K562 (cell line): Measurements from ENCODE around the gene SNX25. TPM values are rescaled to one million over a fixed set of nuclear protein-coding genes. Genes with fewer than 3 reads are reported as not detected.

Source experiments
- CAMTA2 ChIP-seq: fragments of 250-450 bp; sonication (Bioruptor Pico); conservative IDR thresholded peaks from 2 replicates; pipeline ENCODE4 v1.5.1; 2022
- CHD1 ChIP-seq: fragments of 200-600 bp; sonication (generic); IDR thresholded peaks from one replicate; pipeline ENCODE4 v1.6.1; 2012; ENCODE audit warnings: mild to moderate bottlenecking, moderate library complexity, low read length, inconsistent platforms
- IFI16 ChIP-seq: fragments of 250-450 bp; sonication (Bioruptor Pico); IDR thresholded peaks from 2 replicates; pipeline ENCODE4 v2.1.2; 2022; ENCODE audit warnings: mild to moderate bottlenecking, inconsistent platforms
- SMAD4 ChIP-seq: fragments of 250-450 bp; sonication (Bioruptor Pico); conservative IDR thresholded peaks from 2 replicates; pipeline ENCODE4 v1.8.0; 2021; ENCODE audit warnings: inconsistent platforms, mild to moderate bottlenecking, moderate library complexity
- TRIM25 ChIP-seq: fragments of 450-650 bp; IDR thresholded peaks from 2 replicates; pipeline ENCODE4 v1.7.0; 2016; ENCODE audit warnings: borderline replicate concordance
- polyA plus RNA-seq, 8 experiments: library from polyadenylated mRNA; depleted of rRNA in 4 of 8; stranded (reverse) in 5 of 8; unstranded in 3 of 8; fragments of >200 nt; fragmentation: Nextera tagmentation in 2 of 8; fragmentation: Illumina TruSeq in 1 of 8; extraction: Ambion mirVana in 2 of 8; extraction: Trizol in 1 of 8; gene quantifications; 2 replicates each; pipeline versions ENCODE4 v1.2.1 to v1.2.3, GENCODE V29; 2011 to 2014; ENCODE audit warnings: inconsistent platforms in 1 of 8, missing spikeins in 1 of 8
- total RNA-seq, 7 experiments: library from RNA; depleted of rRNA in 6 of 7; stranded (reverse); fragments of >200 nt in 6 of 7; fragmentation: Illumina TruSeq in 2 of 7; extraction: Trizol in 2 of 7; gene quantifications; 2 replicates each; pipeline versions ENCODE4 v1.2.1 to v1.2.3, GENCODE V29; 2011 to 2021; ENCODE audit warnings: low replicate concordance in 1 of 7
- TF ChIP-seq, protein P1 (sequence below), 2 experiments: fragments of 450-650 bp; IDR thresholded peaks; 2 replicates each; pipeline ENCODE4 v1.6.1; 2016; ENCODE audit warnings: mild to moderate bottlenecking in 2 of 2, borderline replicate concordance in 1 of 2, low read depth in 1 of 2, moderate library complexity in 1 of 2

SNX25 gene
- total and polyA plus RNA-seq, 9 of the 15 experiments (the other 6 are each of a cell fraction or from before 2014, with no cell fraction given), result 2.5 to 23.4 (median 13.3) TPM

- TF ChIP-seq, protein P1, sequence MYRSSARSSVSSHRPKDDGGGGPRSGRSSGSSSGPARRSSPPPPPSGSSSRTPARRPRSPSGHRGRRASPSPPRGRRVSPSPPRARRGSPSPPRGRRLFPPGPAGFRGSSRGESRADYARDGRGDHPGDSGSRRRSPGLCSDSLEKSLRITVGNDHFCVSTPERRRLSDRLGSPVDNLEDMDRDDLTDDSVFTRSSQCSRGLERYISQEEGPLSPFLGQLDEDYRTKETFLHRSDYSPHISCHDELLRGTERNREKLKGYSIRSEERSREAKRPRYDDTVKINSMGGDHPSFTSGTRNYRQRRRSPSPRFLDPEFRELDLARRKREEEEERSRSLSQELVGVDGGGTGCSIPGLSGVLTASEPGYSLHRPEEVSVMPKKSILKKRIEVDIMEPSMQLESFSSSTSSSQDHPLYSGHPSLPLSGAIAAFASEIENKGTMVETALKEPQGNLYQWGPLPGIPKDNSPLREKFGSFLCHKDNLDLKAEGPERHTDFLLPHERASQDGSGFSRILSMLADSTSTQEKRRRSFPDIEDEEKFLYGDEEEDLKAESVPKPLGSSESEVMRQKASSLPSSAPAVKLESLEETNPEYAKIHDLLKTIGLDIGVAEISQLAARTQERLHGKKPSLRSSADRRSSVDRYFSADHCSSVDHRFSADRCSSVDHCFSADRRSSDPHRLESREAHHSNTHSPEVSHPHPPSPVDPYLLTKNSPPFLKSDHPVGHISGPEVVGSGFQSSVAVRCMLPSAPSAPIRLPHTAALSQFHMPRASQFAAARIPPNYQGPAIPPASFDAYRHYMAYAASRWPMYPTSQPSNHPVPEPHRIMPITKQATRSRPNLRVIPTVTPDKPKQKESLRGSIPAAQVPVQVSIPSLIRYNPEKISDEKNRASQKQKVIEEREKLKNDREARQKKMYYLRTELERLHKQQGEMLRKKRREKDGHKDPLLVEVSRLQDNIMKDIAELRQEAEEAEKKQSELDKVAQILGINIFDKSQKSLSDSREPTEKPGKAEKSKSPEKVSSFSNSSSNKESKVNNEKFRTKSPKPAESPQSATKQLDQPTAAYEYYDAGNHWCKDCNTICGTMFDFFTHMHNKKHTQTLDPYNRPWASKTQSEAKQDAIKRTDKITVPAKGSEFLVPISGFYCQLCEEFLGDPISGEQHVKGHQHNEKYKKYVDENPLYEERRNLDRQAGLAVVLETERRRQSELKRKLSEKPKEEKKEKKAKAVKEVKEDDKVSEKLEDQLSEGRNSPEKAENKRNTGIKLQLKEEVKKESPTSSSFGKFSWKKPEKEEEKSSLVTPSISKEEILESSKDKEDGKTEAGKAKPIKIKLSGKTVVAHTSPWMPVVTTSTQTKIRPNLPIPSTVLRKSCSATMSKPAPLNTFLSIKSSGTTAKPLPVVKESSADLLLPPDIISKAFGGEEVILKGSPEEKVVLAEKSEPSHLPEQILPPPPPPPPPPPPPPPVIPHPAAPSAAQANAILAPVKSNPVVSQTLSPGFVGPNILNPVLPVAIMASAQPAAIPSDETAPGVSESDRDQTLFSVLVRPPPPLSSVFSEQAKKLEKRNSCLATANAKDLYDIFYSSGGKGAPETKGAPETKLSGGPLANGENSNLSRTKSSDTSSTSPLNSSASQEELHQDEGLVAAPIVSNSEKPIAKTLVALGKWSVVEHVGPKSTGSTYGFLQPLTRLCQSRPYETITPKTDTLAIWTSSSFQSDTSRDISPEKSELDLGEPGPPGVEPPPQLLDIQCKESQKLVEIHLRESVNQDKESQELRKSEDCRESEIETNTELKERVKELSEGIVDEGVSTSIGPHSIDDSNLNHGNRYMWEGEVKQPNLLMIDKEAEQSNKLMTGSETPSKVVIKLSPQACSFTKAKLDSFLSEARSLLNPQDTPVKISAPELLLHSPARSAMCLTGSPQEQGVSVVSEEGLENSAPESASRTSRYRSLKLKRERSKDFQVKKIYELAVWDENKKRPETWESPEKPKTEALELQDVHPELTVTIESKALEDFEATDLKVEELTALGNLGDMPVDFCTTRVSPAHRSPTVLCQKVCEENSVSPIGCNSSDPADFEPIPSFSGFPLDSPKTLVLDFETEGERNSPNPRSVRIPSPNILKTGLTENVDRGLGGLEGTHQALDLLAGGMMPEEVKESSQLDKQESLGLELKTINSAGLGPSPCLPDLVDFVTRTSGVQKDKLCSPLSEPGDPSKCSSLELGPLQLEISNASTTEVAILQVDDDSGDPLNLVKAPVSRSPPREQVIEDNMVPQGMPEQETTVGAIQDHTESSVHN (IDR thresholded peaks at IDR 0.05; ENCODE audit: borderline replicate concordance in 1 of 2, low read depth in 1 of 2), result no peak
- TF ChIP-seq SMAD4 (CRISPR knock-in tag), result no peak
- no peak for TF ChIP-seq CAMTA2
- no peak for TF ChIP-seq TRIM25
- no peak for TF ChIP-seq CHD1
- TF ChIP-seq IFI16 (CRISPR knock-in tag), result no peak
Observed at GRCh38 chr4:185332575-185333464, 123.4 kb downstream of the SNX25 start (continued).
